ENCODE measurements around the gene INSYN2B. TPM values are rescaled to one million over a fixed set of nuclear protein-coding genes. Genes with fewer than 3 reads are reported as not detected.

INSYN2B gene
- total RNA-seq, 4 donors from 2014 or later: not detected

- DNase-seq: no peak
- H3K27me3 ChIP-seq: no peaks in the 10 kb centered on the region
- no peaks in the 10 kb centered on the region for H3K36me3 ChIP-seq
- H3K4me1 ChIP-seq: peaks cover 6 to 7% of the 10 kb centered on the region in 2 donors
- no peak overlapping the region for H3K4me3 ChIP-seq (replicated peaks in 1 of 3)
- TF ChIP-seq, protein P1, sequence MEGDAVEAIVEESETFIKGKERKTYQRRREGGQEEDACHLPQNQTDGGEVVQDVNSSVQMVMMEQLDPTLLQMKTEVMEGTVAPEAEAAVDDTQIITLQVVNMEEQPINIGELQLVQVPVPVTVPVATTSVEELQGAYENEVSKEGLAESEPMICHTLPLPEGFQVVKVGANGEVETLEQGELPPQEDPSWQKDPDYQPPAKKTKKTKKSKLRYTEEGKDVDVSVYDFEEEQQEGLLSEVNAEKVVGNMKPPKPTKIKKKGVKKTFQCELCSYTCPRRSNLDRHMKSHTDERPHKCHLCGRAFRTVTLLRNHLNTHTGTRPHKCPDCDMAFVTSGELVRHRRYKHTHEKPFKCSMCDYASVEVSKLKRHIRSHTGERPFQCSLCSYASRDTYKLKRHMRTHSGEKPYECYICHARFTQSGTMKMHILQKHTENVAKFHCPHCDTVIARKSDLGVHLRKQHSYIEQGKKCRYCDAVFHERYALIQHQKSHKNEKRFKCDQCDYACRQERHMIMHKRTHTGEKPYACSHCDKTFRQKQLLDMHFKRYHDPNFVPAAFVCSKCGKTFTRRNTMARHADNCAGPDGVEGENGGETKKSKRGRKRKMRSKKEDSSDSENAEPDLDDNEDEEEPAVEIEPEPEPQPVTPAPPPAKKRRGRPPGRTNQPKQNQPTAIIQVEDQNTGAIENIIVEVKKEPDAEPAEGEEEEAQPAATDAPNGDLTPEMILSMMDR (IDR thresholded peaks at IDR 0.05): no peak
- no peak for TF ChIP-seq POLR2A (IDR thresholded peaks at IDR 0.05)
- no peak overlapping the region for H3K27ac ChIP-seq
- no peaks in the 10 kb centered on the region for H3K9me3 ChIP-seq
- 100% methylated on average over 1 of the region's 1 CpG for WGBS, 2 donors
- intact Hi-C loops (cut with DNase I): no loop called here
Measured at GRCh38 chr5:169905017-169905416, 75.3 kb downstream of the INSYN2B start.

GRCh38 chr5:169904508-169904907, 75.8 kb downstream of the INSYN2B start:
- Histone ChIP-seq H3K27me3 (no peaks in the 10 kb centered on the region), H3K4me1 (peaks cover 6 to 7% of the 10 kb centered on the region in 2 donors), H3K27ac (no peak overlapping the region), H3K36me3 (no peaks in the 10 kb centered on the region), H3K4me3 (replicated peaks in 1 of 3) (no peak overlapping the region), H3K9me3 (no peaks in the 10 kb centered on the region)
- 31 to 62% methylated on average over 4 to 5 of the region's 5 CpGs for WGBS, 2 donors
- TF ChIP-seq, protein P1 (IDR thresholded peaks at IDR 0.05): no peak
- no peak for TF ChIP-seq POLR2A (IDR thresholded peaks at IDR 0.05)
- peak in 1 of 2 donors; percentile 5 for DNase-seq
- intact Hi-C loops (cut with DNase I): no loop called here

DNA sequence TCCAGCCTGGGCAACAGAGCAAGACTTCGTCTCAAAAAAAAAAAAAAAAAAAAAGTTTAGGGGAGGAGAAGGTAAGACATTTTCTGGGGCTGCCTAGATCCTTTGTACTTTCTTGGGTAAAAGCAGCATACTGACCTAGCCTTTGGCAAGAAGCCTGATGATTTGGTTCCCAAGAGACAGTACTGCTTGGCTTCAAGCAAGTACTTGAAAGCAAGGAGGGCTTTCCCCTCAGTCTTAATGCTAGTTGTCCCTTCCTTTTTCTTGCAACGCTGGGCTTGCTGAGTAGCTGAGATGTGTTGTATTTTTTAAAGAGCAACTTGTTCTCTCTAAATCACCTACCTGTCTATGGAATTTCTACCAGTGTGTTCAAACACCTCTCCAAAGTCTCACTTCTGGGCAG, 76.2 kb downstream of the INSYN2B start:
- Histone ChIP-seq H3K27ac (no peak overlapping the region), H3K36me3 (no peaks in the 10 kb centered on the region), H3K27me3 (no peaks in the 10 kb centered on the region), H3K4me3 (replicated peaks in 1 of 3) (no peak overlapping the region), H3K4me1 (peaks cover 6 to 7% of the 10 kb centered on the region in 2 donors), H3K9me3 (no peaks in the 10 kb centered on the region)
- intact Hi-C loops (cut with DNase I): no loop called here
- peak; percentile 54 to 71 for DNase-seq
- WGBS, 2 donors: 19 to 27% methylated on average over 2 of the region's 2 CpGs
- no peak for TF ChIP-seq POLR2A (IDR thresholded peaks at IDR 0.05)
- TF ChIP-seq, protein P1 (IDR thresholded peaks at IDR 0.05): no peak

GRCh38 chr5:169901896-169902295, 78.4 kb downstream of the INSYN2B start:
- WGBS, 2 donors: 77 to 85% methylated on average over 2 of the region's 2 CpGs
- Histone ChIP-seq H3K27ac (no peak overlapping the region), H3K36me3 (no peaks in the 10 kb centered on the region), H3K9me3 (no peaks in the 10 kb centered on the region), H3K27me3 (no peaks in the 10 kb centered on the region), H3K4me1 (peaks cover 6 to 7% of the 10 kb centered on the region in 2 donors), H3K4me3 (replicated peaks in 1 of 3) (no peak overlapping the region)
- intact Hi-C loops (cut with DNase I): no loop called here
- no peak for TF ChIP-seq POLR2A (IDR thresholded peaks at IDR 0.05)
- TF ChIP-seq, protein P1 (IDR thresholded peaks at IDR 0.05): no peak
- DNase-seq: no peak

- 87 to 94% methylated on average over 4 of the region's 4 CpGs for WGBS, 2 donors
- H3K36me3 ChIP-seq: no peaks in the 10 kb centered on the region
- no peak for DNase-seq
- intact Hi-C loops (cut with DNase I): no loop called here
- no peak overlapping the region for H3K27ac ChIP-seq
- H3K27me3 ChIP-seq: no peaks in the 10 kb centered on the region
- H3K4me3 ChIP-seq (replicated peaks in 1 of 3): no peak overlapping the region
- no peaks in the 10 kb centered on the region for H3K4me1 ChIP-seq
- no peaks in the 10 kb centered on the region for H3K9me3 ChIP-seq
- TF ChIP-seq, protein P1 (IDR thresholded peaks at IDR 0.05): no peak
- TF ChIP-seq POLR2A (IDR thresholded peaks at IDR 0.05): no peak
Measured at GRCh38 chr5:169897481-169897880, 82.8 kb downstream of the INSYN2B start.

Measured in thyroid gland (tissue), 4 donors.